Ovary (tissue), 3 donors: ENCODE results near the gene SORCS2.

Experiments used
- POLR2A ChIP-seq: fragments of 450-650 bp; IDR thresholded peaks from one replicate; pipeline ENCODE4 v1.6.1; 2017; ENCODE audit warnings: antibody characterized with exemption, mild to moderate bottlenecking, moderate library complexity
- TF ChIP-seq, protein P1 (sequence below), 3 donors: fragments of 450-650 bp in 2 of 3; fragments of 200-600 bp in 1 of 3; IDR thresholded peaks; one replicate each; pipeline versions ENCODE4 v1.5.1 to v1.8.0; 2016 to 2022; ENCODE audit warnings: antibody characterized with exemption in 3 of 3, mild to moderate bottlenecking in 1 of 3
- donor health status: DM: no; HTN: no; CAD: no.

DNA sequence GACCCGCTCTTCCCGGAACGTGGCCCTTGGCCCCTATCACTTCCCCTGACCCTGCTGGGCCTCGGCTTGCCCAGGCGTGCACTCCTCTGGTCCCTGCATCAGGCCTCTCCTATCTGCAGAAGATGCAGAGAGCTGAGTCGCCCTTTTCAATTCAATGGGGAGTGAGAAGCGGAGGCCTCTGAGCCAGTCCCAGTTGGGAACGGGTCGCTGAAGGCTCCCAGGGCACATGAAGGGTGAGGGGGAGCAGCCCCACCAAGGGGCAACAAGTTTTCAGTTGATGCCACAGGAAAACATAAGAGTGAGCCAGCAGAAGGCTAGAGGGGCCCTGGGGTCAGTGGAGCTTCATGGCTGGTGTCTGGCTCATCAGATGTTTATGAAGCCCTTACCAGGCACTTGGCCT, 225.3 kb downstream of the SORCS2 start:
- TF ChIP-seq, protein P1, sequence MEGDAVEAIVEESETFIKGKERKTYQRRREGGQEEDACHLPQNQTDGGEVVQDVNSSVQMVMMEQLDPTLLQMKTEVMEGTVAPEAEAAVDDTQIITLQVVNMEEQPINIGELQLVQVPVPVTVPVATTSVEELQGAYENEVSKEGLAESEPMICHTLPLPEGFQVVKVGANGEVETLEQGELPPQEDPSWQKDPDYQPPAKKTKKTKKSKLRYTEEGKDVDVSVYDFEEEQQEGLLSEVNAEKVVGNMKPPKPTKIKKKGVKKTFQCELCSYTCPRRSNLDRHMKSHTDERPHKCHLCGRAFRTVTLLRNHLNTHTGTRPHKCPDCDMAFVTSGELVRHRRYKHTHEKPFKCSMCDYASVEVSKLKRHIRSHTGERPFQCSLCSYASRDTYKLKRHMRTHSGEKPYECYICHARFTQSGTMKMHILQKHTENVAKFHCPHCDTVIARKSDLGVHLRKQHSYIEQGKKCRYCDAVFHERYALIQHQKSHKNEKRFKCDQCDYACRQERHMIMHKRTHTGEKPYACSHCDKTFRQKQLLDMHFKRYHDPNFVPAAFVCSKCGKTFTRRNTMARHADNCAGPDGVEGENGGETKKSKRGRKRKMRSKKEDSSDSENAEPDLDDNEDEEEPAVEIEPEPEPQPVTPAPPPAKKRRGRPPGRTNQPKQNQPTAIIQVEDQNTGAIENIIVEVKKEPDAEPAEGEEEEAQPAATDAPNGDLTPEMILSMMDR (IDR thresholded peaks at IDR 0.05), result no peak
- no peak for TF ChIP-seq POLR2A
